ENCODE results near the gene TOM1.

TOM1 gene

DNA sequence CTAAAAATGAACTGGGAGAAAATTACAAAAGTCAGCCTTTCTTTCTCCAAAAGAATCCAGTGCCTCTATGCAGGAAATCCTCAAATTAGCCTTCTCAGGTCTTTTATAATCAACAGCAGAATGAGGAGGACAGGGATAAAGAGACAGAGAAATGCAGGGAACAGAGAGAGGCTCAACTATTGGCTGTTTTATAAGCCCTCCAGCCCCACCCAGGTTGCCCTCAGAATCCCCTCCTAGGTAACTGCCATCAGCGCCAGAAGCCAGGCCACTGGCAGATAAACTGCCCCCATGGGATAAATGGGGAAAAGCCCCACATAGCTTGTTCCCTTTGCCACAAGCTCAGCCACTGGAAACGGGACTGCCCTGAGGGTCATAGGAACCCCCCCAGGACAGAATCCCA is 70.3 kb downstream of the TOM1 start:
- DNase-seq (ENCODE audit: low spot score), result no peak

DNA sequence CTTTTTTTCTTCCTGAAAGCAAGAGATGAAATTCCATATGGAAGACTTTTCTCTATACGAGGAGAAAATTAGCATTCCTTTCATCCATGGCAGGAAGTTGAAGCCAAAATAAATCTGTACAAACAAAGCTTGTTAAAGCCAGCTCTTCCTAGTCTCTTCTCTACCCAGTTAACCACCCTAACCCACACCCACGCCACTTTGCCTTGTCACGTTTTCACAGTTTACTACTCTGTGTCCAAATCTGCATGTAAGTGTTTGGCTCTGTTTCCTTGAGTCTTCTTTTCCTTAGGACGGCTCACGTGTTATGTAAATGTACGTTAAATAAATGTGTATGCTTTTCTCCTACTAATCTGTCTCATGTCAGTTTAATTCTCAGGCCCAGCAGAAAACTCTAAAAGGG is 74.1 kb downstream of the TOM1 start:
- no peak for DNase-seq (ENCODE audit: low spot score)

DNA sequence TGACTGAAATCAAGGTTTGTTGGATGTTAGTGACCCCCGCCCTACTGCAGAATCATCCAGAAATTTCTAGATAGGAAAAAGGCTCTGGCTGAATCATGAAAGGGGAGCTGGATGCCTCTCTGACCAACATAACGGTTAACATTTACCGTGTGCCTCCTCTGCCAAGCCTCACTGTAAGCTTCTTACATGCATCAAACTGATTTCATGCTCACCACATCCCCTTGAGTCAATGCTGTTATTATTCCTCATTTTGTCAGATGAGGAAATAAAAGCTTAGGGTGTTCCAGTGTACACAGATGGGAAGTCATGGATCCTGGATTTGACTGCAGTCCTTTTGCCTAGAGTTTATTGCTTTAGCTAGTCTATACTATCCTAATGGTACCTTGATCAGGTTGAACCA is 75.3 kb downstream of the TOM1 start:
- DNase-seq (ENCODE audit: low spot score), result no peak

DNA sequence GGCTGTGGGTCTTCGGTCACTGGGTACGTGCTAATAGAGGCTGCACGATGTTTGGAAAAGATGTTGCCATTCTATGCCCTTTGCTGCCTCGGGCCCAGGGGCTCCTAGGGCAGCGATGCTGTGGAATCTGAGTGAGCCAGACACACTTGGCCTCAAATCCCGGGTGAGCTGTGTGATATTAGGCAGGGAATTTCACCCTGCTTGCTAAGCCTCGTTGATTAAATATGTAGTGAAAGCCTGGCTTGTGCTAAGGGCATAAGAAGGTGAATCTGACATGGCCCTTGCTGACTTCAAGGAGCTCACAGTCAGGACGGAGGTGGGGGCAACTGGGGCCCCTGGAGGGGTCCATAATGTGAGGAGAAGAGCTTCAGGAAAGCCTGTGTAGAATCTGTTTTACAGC is 75.8 kb downstream of the TOM1 start:
- DNase-seq (ENCODE audit: low spot score), result no peak

DNA sequence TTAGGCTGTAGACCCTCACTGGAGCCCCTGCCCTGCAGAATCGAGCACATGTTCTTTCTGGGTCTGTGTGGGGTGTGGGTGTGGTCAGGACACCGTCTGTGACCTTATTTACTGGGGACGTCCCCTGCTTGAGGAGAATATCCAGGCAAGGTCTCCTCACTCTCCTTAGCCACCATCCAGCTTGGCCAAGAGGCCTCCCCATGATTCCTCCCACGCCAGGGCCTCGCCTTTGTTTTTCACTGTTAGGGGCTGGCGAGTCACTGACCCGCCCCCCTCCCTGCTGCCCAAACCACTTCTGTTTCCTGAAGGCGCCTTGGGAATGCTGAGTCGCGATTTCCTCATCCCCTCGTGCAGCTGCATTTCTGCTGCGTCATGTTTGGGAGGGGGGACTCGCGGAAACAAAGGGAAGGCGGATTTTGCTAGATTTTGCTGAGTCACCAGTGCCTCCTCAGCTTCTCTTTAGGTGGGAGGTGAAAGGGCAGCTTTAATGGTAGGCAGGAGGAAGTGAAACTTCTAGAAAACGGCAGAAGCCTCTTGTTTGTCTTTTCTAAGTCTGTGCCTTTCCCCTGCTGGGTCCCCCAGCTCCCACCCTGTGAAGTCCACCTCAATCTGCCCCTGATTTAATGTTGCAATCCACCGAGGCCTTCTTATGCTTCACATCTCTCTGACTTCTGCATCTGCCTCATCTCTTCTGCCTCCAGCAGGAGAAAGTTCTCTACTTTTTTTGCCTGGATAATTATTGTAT is 77.2 kb downstream of the TOM1 start:
- DNase-seq (ENCODE audit: low spot score), result peak; percentile 94

DNA sequence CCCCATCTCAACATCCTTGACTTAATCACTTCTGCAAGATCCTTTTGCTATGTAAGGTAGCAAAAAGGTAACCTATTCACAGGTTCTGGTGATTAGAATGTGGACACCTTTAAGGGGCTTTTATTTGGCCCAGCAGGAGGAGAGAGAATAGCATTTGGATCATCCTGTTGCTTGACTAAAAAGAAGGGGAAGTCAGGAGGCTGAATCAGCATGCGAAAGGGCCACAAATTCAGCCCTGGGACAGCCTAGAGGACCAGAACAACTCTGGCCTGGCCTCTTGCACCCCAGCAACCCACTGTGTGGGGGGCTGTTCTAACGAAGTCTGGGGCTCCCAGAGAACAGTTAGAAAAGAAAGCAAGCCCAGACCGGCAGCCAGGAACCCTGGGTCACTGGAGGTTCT is 78.0 kb downstream of the TOM1 start:
- no peak for DNase-seq (ENCODE audit: low spot score)

DNA sequence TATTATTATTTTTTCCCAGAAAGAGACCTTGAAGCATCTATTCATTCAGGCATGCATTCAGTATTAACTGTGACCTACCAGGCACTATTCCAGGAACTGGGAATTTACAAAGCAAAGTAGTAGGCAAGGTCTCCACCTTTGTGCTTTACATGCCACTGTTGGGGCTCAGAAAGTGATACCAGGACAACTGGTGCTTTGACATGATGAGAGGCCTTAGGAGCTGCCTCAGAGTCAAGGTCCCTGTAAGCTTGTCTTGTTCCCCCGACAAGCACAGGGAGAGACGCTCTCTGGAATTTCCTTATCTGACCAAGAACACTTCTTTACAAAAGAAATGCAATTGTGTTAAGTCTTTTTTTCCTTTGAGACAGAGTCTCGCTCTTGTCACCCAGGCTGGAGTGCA is 78.9 kb downstream of the TOM1 start:
- DNase-seq (ENCODE audit: low spot score), result no peak

DNA sequence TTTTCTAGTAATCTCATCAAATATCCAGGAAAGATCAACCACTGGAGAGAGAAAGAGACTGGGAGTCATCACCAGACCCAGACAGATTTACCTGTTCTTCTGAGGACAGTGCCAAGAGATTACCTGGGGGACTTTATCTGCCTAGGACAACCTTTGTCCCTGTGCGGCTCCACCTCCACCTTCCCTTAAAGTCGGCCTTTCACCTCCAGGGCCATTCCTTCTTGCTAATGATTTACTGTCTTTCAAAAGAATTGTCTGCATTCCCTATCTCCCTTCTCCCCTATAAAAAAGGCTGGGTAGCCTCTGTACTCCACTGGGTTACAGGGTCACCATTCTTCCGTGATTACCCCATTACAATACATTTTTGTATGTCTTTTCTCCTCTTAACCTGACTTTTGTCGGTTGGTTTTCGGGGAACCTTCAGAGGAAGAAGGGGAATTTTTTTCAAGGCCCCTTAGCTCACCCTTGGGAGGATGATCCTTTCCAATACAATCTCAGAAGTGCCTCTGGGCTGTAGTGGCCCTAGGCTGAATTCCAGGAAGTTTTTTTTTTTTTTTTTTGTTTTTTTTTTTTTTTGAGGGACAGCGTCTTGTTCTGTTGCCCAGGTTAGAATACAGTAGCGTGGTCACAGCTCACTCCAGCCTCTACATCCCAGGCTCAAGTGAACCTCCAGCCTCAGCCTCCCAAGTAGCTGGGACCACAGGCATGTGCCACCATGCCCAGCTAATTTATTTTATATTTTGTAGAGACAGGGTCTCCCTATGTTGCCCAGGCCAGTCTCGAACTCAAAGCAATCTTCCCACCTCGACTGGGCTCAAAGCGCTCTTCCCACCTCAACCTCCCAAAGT is 79.7 kb downstream of the TOM1 start:
- no peak for DNase-seq (ENCODE audit: low spot score)

DNA sequence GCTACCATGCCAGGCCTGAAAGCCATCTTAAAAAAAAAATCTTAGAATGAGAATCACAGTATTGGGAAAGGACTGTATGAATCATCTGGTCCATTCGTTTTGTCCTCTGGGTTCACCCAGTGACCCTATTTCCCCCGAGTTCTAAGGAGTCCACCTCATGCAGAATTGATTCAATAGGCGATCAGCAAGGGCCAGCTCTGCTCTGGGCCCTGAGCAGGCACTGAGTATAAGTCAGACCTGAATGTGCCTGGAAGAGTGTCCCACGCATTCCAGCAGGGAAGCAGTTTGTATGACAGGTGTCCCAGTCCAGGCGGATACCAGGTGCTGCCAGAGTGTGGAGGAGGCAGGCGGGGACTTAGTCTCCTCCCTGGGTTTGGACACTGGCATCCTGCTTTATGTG is 80.3 kb downstream of the TOM1 start:
- no peak for DNase-seq (ENCODE audit: low spot score)

DNA sequence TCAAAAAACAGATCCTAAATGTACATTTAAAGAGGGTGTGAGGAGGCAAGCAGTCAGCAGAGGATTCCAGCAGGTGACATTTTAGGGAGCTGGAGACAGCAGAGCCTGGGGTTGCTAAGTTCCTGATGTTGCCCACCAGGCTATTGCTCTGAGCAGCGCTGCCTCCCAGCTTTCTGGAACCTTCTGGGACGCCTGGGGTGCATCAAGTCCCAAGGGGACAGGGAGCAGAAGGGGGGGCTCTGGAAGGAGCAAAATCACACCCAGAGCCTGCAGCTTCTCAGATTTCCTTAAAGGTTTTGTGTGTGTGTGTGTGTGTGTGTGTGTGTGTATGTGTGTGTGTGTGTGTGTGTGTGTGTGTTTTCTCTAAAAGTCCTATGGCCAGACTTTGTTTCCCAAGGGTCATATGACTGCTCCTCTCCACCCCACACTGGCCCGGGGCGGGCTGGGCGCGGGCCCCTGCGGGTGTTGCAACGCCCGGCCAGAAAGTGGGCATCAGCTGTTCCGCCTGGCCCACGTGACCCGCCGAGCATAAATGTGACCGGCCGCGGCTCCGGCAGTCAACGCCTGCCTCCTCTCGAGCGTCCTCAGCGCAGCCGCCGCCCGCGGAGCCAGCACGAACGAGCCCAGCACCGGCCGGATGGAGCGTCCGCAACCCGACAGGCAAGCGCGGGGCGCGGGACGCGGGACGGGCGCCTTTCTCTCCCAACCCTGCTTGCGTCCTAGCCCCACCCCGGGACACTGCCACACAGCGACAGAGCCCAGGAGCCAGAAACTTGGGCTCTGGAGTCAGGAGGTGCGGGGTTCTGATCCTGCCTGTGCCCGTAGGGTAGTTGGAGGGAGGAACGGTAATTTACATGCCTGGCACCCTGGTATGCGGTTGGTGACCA is 81.1 kb downstream of the TOM1 start, which contains the start of gene HMOX1:
TSS of gene HMOX1 (plus strand) at position 560 of the 887 bp plus-strand sequence. CDS start at position 638, 78 bp downstream.
- peak; percentile 95 for DNase-seq (ENCODE audit: low spot score)

DNA sequence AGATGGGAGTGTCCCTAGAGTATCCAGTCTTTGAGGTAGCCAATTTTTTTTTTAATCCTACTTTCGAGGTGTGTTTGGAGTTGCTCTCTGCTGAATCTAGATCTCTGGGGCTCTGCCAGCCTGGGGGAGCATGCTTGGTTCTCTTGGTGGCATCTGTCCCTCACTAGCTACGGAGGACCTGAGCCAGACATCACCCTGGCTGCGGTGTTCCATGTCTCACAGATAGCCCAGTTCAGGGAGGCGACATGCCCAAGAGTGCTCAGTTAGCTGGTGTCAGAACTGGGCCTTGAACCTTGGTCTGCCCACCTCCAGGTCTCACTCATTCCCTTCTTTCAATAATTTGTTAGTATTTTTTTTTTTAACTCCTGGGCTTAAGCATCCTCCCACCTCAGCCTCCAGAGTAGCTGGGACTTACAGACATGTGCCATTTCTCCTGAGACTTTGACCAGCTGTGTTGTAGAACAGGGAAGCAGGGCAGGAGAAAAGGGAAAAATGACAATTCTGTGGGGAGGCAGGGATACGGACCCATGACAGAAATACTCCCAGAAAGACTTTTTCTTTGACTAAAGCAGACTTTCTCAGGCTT is 81.8 kb downstream of the TOM1 start:
- no peak for DNase-seq (ENCODE audit: low spot score)

DNA sequence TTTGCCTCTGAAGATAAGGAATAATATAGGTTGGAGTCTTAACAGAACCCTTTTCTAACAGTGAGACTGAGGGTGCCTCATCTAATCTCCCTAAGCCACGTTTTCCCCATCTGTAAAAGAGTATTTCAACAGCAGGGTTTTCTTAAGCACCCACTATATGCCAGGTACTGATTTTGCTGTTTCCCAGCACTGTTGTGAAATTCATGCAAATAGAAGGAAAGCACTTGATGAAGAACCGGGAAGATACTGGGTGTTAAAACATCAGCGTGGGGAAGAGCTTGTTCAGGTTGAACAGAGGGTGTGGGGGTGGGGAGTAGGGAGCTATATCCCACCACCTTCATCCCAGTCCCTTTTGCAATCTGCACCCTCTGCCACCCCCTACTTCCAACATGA is 84.0 kb downstream of the TOM1 start:
- no peak for DNase-seq (ENCODE audit: low spot score)

DNA sequence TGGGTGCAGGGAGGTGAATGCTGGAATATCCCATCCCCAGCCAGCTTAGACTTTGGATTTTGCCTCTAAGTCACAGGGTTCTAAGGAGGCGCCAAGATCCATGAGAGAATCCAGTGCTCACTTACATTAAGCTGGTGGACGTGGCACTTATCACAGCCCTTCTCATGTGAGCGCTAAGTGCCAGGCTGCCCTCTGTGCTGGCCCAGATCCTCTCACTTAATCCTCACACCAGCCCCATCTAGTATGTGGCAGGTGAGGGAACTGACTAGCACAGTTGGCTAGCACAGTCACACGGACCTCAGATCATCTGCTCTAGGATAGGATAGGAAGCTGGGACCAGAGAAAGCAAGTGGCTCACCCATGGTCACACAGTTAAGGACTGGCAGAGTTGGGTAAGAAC is 84.8 kb downstream of the TOM1 start:
- DNase-seq (ENCODE audit: low spot score), result peak; percentile 4

DNA sequence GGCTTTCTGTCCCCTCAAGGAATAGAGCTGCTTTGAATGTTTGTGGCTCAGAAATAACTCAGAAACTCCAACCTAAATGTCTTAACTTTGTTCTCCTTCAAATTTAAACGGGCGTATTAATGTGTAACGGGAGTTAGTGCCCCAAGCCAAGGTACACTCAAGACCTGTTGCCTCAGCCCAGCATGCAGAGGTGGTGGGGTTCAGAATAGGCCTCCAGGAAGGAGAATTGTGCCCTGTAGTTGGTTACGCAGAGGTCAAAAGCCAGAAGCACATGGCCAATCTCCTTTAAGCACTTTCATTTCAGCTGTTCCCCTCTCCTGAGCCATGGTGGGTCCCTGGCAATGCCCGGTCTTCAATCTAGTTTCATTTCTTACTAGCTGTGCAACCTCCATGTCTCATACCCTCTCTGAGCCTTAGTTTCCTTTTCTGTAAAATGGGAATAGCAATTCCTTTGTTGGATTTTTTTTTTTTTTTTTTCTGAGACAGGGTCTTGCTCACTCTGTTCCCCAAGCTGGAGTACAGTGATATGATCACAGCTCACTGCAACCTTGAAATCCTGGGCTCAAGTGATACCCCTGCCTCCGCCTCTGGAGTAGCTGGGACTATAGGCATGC is 85.4 kb downstream of the TOM1 start:
- DNase-seq (ENCODE audit: low spot score), result peak; percentile 4

DNA sequence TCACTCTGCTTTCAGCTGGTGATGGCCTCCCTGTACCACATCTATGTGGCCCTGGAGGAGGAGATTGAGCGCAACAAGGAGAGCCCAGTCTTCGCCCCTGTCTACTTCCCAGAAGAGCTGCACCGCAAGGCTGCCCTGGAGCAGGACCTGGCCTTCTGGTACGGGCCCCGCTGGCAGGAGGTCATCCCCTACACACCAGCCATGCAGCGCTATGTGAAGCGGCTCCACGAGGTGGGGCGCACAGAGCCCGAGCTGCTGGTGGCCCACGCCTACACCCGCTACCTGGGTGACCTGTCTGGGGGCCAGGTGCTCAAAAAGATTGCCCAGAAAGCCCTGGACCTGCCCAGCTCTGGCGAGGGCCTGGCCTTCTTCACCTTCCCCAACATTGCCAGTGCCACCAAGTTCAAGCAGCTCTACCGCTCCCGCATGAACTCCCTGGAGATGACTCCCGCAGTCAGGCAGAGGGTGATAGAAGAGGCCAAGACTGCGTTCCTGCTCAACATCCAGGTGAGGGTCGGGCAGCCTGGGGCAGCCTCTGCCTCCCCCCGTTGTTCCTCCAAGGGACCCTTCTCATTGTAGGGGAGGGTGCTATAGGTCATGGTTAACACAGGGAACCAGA is 87.1 kb downstream of the TOM1 start:
- peak; percentile 1 for DNase-seq (ENCODE audit: low spot score)

DNA sequence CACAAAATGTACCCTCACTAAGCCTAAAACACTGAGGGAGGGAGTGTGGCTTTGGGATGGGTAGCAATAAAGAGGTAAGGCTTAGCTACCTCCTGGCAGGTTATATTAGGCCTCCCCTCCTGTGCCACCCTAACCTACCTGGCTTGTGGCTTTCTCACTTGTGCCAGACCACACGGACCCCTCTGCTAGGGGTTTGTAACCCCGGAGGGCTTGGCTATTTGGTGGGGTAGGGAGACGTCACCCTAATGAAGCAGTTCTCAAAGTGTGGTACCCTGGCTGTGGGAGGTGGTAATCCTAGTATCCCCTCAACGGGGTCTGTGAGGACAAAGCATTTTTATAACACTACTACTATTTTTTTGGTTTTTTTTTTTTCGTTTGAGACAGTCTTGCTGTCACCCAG is 91.2 kb downstream of the TOM1 start:
- no peak for DNase-seq (ENCODE audit: low spot score)

DNA sequence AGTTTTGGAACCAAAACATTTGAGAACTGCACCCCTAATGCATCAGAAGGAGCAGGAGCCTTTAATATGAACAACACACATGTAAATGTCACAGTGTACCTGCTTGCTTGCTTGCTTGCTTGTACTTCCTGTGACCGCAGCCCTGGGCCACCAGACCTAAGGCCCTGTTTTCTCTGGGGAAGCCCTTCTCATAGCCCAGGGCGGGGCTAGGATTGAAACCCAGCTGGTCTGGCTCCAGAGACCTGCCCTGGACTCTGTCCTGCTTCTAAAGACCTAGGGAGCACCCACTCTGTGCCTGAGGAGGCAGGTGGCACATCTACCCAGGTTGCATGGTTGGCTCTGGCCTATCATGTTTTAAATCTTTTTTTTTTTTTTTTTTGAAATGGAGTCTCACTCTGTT is 92.7 kb downstream of the TOM1 start:
- no peak for DNase-seq (ENCODE audit: low spot score)

DNA sequence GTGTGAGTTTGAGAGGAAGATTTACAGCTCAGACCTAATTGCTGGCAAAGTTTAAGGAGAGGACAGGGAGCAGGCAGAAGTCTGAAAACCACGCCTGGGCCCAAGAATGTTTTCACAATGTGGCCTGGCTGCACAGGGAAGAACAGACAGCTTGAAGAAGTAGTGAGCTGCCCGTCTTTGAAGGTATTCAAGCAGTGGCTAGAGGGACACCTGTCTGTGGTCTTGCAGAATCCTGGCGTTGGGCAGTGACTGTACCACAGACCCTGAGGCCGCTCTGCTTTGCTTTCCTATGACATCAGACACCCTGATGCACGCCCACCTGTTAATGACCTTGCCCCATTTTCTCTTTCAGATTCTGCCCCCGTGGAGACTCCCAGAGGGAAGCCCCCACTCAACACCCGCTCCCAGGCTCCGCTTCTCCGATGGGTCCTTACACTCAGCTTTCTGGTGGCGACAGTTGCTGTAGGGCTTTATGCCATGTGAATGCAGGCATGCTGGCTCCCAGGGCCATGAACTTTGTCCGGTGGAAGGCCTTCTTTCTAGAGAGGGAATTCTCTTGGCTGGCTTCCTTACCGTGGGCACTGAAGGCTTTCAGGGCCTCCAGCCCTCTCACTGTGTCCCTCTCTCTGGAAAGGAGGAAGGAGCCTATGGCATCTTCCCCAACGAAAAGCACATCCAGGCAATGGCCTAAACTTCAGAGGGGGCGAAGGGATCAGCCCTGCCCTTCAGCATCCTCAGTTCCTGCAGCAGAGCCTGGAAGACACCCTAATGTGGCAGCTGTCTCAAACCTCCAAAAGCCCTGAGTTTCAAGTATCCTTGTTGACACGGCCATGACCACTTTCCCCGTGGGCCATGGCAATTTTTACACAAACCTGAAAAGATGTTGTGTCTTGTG is 93.7 kb downstream of the TOM1 start:
- no peak for DNase-seq (ENCODE audit: low spot score)

DNA sequence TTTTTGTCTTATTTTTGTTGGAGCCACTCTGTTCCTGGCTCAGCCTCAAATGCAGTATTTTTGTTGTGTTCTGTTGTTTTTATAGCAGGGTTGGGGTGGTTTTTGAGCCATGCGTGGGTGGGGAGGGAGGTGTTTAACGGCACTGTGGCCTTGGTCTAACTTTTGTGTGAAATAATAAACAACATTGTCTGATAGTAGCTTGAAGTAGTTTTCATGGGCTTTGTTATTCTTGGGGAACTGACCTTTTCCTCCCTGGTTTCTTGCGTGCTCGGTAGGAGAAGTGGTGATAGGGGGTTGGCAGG is 94.3 kb downstream of the TOM1 start:
- DNase-seq (ENCODE audit: low spot score), result no peak

DNA sequence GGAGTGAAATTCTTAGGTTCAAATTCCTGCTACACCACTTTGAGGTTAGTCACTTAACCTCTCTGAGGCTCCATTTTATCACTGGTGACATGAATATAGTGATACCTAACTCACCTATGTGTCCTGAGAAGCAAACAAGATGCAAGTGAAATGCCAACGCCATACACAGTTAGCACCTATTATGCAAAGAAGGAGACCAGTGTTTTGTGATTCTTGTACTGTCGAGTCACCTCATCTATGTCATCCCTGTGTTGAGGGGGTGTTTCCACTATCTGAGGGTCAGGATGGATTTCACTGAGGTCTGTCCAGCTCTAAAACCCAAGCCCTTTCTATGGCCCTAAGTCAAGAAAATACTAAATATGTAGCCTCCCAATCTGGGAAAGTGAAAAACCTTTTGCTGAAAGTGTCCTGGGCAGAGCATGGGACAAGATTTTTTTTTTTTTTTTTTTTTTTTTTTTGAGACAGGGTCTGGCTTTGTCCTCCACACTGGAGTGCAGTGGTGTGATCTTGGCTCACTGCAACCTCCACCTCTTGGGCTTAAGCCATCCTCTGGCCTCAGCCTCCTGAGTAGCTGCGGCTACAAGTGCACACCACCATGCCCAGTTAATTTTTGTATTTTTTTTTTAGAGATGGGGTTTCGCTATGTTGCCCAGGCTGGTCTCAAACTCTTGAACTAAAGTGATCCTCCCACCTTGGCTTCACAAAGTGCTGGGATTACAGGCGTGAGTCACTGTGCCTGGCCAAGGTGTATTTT is 95.3 kb downstream of the TOM1 start:
- DNase-seq (ENCODE audit: low spot score), result no peak

All from AG20443 (cell line).